ENCODE measurements around the gene WDFY4. TPM values are rescaled to one million over a fixed set of nuclear protein-coding genes. Genes with fewer than 3 reads are reported as not detected.

The WDFY4 gene
- total RNA-seq, 4 donors from 2014 or later = 1.6 to 5.1 (median 3.0) TPM

DNA sequence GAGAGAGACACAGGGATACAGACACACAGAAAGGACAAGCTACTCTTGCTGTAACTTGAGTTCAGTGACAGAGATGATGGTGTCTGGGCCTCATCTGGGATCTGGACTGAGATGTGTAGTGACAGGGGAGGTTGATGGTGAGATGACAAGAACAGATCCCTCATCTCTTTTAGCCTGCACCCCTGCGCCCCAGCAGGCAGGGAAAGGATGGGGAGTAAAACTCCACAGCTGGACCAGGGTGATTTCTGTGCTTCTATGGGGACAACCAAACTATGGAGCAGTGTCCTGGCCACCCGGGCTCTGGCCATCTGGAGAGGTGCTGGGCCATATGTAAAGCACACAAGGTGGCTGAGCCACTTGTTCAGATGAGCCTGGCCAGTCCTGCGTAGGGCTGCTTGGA, 259.5 kb downstream of the WDFY4 start:
- no peak for ATAC-seq
- Histone ChIP-seq H3K9me3 (no peaks in the 10 kb centered on the region), H3K4me3 (no peak overlapping the region), H3K4me1 (no peaks in the 10 kb centered on the region), H3K27ac (no peak overlapping the region), H3K36me3 (no peaks in the 10 kb centered on the region), H3K27me3 (no peaks in the 10 kb centered on the region)
- TF ChIP-seq EP300 (IDR thresholded peaks at IDR 0.05) (no peak), POLR2A (IDR thresholded peaks at IDR 0.05) (no peak)
- TF ChIP-seq, protein P1, sequence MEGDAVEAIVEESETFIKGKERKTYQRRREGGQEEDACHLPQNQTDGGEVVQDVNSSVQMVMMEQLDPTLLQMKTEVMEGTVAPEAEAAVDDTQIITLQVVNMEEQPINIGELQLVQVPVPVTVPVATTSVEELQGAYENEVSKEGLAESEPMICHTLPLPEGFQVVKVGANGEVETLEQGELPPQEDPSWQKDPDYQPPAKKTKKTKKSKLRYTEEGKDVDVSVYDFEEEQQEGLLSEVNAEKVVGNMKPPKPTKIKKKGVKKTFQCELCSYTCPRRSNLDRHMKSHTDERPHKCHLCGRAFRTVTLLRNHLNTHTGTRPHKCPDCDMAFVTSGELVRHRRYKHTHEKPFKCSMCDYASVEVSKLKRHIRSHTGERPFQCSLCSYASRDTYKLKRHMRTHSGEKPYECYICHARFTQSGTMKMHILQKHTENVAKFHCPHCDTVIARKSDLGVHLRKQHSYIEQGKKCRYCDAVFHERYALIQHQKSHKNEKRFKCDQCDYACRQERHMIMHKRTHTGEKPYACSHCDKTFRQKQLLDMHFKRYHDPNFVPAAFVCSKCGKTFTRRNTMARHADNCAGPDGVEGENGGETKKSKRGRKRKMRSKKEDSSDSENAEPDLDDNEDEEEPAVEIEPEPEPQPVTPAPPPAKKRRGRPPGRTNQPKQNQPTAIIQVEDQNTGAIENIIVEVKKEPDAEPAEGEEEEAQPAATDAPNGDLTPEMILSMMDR (IDR thresholded peaks at IDR 0.05) = no peak
- WGBS, 2 donors (ENCODE audit: low coverage in 1 of 2) = 86% methylated on average over 1 of the region's 3 CpGs; no CpG with 5 or more reads in 1 of the 2 donors

DNA sequence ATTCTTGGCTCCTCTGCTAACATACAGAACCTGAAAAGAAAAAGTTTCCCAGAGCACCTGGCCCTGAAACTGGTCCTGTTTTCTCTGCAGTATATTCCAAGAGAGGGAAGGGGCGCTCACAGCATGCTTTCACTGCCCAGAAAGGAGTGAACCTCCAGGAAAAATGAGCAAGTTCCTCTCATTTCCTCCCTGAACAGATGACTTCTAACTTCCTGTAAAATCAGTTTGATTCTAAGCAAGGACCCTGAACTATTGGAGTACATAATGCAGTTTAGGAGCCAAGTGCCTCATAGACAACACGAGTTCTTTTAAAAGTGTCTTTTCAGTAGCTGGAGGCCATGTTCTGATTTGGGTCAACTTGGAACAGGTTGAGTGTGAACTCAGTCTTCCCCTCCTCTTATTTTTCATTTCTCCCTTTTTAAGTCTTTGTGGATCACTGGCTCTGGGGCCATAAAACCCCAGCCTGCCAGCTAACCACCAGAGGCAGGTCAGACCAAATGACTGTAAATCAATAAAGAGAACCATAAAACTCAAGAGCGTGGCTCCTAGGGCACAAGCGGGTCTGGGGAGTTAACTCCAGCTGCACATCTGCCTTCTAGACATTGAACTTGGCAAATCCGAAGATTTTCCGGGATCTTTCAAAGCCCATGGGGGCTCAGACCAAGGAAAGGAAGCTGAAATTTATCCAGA, 260.9 kb downstream of the WDFY4 start:
- WGBS, 2 donors (ENCODE audit: low coverage in 1 of 2) = 40 to 71% methylated on average over 1 to 5 of the region's 6 CpGs
- no peaks in the 10 kb centered on the region for H3K4me1 ChIP-seq
- H3K36me3 ChIP-seq = no peaks in the 10 kb centered on the region
- no peak overlapping the region for H3K27ac ChIP-seq
- no peak overlapping the region for H3K4me3 ChIP-seq
- no peaks in the 10 kb centered on the region for H3K9me3 ChIP-seq
- ATAC-seq = no peak
- TF ChIP-seq EP300 (IDR thresholded peaks at IDR 0.05) (no peak), POLR2AphosphoS5 (IDR thresholded peaks at IDR 0.05) (no peak), POLR2A (IDR thresholded peaks at IDR 0.05) (no peak)
- TF ChIP-seq, protein P1 (IDR thresholded peaks at IDR 0.05) = no peak
- H3K27me3 ChIP-seq = no peaks in the 10 kb centered on the region

DNA sequence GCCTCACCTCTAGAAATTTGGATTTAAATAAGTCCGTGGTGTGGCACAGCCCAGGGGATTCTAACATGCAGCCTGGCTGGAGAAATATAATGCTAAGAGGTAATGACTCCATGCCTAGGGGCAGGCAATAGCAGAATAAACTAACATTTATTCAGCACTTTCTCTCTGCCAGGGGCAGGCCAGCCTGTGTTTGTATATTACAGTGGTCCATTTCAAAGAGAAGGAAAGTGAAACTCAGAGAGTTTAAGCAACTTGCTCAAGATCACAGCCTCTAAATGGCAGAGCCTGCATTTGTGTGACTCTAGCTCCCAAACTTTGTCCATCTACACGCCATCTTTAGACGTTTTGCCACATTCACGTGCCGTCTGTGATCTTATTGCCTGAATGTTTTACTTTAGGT, 261.7 kb downstream of the WDFY4 start:
- no peak overlapping the region for H3K27ac ChIP-seq
- no peaks in the 10 kb centered on the region for H3K9me3 ChIP-seq
- no peaks in the 10 kb centered on the region for H3K27me3 ChIP-seq
- TF ChIP-seq POLR2AphosphoS5 (IDR thresholded peaks at IDR 0.05) (no peak), POLR2A (IDR thresholded peaks at IDR 0.05) (no peak), EP300 (IDR thresholded peaks at IDR 0.05) (no peak)
- TF ChIP-seq, protein P1 (IDR thresholded peaks at IDR 0.05) = no peak
- WGBS, 2 donors (ENCODE audit: low coverage in 1 of 2) = 78 to 89% methylated on average over 5 of the region's 5 CpGs
- no peaks in the 10 kb centered on the region for H3K36me3 ChIP-seq
- ATAC-seq = no peak
- no peak overlapping the region for H3K4me3 ChIP-seq
- H3K4me1 ChIP-seq = no peaks in the 10 kb centered on the region

DNA sequence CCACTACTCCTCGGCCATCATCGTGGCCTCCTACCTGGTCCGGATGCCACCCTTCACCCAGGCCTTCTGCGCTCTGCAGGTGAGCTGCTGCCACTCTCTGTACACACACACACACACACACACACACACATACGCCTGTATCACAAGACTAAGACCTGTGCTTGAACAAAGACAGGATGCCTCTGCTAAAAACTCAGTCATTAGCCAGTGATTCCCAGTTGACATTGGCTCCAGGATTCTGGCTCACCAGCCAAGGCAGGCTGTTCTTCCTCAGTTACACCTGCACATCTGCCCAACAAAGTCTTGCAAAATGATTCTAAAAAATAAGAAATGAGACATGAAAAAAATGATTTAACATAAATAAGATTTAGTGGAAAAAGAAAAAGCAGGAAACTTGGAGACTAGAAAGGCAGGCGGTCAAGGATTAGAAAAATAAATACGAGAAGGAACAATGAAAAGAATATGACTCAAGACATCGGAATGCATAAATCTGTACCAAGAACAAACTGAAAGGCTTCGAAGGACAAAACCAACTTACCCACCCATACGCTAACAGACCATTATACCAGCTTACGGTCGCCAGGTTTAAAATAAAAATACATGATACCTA, 262.3 kb downstream of the WDFY4 start:
- Histone ChIP-seq H3K27me3 (no peaks in the 10 kb centered on the region), H3K36me3 (no peaks in the 10 kb centered on the region), H3K27ac (peak overlapping the region in 2 of 4 donors; percentile 31 to 38), H3K9me3 (no peaks in the 10 kb centered on the region), H3K4me1 (no peaks in the 10 kb centered on the region), H3K4me3 (no peak overlapping the region)
- WGBS, 2 donors (ENCODE audit: low coverage in 1 of 2) = 51 to 78% methylated on average over 7 to 9 of the region's 12 CpGs
- ATAC-seq = no peak
- TF ChIP-seq, protein P1 (IDR thresholded peaks at IDR 0.05) = no peak
- TF ChIP-seq EP300 (IDR thresholded peaks at IDR 0.05) = no peak
- no peak for TF ChIP-seq POLR2A (IDR thresholded peaks at IDR 0.05)
- no peak for TF ChIP-seq POLR2AphosphoS5 (IDR thresholded peaks at IDR 0.05)

Measured in gastroesophageal sphincter (tissue), 4 donors.